HG03378 (cell line): Measurements from ENCODE around the gene LYZL1.
A peak's percentile ranks its signal among the peaks of the same experiment; 100 is the strongest.
"Not testable (repeated sequence)": the region's sequence is repeated elsewhere in the genome, so short reads cannot be mapped to it uniquely, and the experiment has no call there.

Experiments
- ATAC-seq: cut with Tn5 transposase; IDR thresholded peaks from one replicate; pipeline ENCODE4 v1.9.1; 2021; ENCODE audit warnings: mild to moderate bottlenecking, moderate library complexity; ENCODE audit not compliant: unreplicated experiment

The LYZL1 gene

DNA sequence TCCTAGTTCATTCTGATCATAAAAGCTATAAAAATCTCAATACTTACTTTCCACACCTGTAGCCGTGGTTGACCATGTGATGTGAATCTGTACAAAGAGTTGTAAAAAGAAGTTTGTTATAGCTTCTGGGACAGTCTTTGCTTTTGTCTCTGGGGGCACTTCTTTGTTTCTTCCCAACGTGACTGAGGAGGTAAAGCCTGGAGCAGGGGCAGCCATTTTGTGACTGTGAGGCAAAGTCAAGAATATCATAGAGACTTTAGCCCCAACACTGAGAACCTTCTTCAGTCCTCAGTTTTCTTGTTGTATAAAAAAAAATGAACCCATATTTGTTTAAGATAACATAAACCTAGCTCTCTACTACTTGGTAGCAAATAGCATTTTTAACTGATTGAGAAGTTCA lies 29.4 kb upstream of the LYZL1 start:
- no peak for ATAC-seq

DNA sequence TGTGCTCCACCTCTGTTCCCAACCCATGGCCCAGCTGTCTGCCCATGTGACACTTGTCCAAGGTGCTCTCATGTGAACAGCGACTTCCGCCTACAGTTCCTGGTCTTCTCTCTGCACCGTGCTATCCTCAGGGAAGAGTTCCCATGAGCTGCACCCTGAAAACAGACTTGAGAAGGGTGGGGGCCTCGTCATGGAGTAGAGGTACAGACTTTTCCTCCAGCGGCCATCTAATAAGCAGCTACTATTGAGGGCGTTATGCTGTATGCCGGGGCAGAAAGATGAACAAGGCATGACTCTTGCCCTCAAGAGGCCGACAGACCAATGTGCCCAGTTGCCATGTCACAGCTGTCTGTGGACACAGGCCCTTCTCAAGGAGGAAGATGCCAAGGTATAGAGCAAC lies 25.4 kb upstream of the LYZL1 start:
- no peak for ATAC-seq

DNA sequence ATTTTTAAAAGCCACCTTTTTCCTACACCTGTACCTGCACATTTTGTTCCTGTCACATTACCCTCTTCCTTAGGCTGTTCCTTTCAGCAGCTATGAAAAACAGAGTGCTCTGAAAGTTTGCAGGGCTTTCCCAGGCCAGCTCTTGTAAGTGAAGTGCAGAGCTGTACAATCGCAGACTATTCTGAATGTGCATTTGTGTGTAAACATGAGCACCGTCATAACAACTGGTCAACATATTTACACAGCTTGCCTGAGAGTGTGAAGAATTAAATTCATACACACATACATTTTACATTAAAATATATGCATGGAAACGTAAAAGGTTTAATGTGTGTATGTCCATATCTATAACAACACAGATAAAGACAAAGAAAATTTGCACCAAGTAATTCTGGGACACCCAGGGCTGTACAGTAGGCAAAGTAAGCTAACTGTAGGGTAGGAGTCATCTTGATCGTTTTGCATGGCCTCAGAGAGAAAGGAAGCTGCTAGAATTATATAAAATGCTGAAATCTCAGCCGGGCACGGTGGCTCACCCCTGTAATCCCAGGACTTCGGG lies 23.6 kb upstream of the LYZL1 start:
- no peak for ATAC-seq

DNA sequence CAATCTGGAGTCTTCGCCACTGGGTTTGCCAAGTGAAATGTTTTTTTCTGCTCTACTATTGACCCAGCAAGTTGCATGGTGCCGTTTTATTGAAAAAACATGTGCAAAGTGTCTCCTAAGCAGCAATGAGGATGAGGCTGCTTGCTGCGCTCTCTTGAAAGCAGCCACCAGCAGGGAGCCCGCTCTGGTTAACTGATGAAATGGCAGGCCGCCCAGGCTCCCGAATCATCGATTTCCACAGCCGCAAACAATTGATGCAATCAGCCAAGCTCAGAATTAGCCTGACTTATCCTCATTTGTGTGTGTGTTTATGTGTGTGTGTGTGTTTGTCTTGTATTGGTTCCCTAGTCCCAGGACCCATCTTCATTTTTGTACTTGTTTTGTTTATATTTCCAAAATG lies 22.2 kb upstream of the LYZL1 start:
- no peak for ATAC-seq

DNA sequence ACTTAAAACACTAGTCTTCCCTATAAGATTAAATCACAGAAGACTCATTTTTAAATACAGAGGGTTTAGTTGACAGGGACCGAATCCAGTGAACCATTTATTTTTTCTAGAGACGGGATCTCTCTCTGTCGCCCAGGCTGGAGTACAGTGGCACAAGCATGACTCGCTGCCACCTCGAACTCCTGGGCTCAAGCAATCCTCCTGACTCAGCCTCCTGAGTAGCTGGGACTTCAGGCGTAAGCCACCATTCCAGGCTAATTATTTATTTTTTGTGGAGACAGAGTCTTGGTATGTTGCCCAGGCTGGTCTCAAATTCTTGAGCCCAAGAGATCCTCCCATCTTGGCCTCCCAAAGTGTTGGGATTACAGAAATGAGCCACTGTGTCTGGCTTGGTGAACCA lies 20.9 kb upstream of the LYZL1 start:
- ATAC-seq: no peak

DNA sequence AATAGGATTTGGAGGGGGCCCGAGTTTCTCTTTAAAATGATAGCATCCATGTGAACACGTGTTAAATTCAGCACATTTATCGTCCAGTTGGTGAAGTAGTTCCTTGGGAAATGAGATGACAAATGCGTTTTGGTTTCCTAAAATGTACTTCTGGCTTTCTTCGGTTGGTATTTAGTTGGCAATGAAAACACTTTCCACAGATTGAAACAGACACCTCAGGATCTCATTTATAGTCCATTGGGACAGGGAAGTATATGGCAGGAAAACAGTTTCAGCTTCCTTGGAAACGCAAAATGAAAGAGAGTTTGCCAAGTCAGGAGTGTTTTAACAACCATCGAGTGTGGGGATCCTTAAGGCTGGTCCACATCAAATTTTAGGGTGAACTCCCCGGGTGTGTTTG lies 19.4 kb upstream of the LYZL1 start:
- ATAC-seq: no peak

DNA sequence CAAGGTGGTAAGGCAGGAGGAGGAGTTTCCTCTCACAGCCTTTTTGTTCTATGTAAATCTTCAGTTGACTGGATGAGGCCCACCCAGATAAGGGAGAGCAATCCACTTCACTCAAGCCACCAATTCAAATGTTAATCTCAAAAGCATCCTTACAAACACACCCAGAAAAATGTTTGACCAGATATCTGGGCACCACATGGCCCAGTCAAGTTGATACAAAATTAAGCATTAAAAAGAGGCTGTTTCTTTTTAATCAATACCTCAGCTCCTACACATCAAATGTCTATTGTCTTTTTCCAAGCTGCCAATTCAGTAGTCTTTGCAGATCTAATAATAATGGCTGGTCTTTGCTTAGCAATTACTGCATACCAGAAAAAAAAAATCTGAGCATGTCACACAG lies 18.0 kb upstream of the LYZL1 start:
- no peak for ATAC-seq

DNA sequence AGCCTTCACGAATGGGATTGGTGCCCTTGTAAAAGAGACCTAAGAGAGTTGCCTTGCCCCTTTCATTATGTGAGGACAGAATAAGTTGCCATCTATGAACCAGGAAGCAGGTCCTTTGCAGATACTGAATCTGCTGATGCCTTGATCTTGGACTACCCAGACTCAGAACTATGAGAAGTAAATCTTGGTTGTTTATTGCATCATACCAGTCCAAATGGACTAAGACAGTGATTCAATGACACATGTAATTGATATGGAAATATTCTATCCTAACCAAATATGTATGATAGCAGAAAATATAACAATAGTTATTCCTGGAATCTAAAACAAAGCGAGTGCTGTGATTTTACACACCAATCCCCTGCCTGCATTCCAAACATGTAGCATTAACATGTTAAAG lies 17.0 kb upstream of the LYZL1 start:
- no peak for ATAC-seq

DNA sequence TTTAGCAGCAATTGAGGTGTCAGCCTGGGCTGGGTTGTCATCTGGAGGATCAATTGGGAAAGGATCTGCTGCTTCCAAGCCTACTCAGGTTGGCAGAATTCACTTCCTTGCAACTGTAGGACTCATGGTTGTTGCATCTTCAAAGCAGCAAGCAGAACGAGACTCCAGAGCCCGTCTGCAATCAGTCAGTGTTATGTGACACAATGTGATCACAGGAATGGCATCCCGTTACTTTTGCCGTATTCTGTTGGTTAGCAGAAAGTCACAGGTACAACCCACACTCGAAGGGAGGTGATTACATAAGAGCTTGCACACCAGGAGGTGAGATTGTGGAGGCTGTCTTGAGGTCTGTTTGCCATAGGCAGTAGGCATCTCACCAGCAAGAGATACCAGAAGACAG lies 15.4 kb upstream of the LYZL1 start:
- no peak for ATAC-seq

DNA sequence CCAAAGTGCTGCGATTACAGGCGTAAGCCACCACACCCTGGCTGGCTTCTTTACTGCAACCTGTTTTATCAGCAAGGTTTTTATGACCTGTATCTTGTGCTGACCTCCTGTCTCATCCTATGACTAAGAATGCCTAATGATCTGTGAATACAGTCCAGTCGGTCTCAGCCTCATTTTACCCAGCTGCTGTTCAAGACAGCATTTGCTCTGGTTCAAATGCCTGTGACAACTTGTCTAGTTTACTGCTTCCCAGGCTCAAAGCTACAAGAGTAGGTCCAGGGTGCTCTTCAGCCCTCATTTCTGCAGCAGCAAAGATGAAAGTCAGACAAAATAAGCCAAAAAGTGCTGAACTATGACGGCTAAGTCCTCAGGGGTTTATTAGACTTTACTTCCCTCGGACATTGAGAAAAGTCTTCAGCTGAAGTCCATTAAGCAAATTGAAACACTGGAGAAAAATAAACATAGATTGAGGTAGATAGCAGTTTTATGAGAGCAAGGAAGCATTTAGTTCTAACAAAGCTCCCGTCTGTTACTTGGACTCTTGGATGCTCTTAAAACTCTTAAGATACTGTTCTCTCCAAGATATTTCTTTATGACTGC lies 12.5 kb upstream of the LYZL1 start:
- no peak for ATAC-seq

DNA sequence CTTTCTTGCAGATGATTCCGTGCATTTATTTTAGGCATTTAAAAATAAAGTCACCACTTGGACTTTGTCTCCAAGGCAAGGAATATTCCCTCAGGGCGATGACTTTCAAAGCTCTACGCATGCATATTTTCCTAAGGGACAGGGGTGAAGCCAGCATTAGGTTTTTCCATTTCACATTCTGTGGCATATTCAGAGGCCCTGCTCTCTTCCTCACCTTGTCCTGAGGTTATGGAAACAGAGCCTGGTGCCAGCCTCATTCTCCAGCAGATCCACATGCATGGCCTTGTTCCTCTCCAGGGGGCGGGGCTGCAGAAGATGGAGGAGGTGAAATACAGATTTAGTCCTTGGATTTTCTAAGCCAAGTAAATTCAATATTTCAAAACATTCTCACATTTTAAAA lies 11.6 kb upstream of the LYZL1 start:
- no peak for ATAC-seq

DNA sequence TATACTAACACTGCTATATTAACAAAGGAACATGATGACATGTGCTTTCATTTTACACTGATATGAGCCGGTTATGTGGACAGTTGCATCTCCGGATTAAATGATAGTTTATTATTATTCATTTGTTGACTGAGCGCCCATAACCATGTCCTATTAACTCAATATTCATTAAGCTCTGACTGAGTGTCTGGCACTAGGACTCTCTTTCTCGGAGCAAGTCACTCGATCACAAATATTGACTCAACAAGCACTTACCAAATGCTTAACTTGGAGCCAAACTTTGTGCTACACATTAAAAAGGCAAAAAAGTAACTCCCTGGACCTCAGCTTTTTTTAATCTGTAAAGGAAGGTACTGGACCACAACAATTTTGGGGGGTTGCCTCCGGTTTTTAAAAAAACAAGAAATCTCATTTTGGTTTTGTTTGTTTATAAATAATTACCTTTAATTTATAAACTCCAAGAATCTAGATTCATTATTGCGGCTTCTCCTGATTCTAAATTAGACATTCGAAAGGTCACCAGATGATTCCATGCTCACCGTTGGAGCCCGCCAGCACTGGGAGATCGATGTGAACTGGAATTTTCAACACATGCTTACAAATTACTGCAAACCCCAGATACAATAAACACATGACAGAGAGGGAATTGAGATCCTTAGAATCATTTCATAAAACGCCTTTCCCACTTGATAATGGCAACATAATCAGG lies 8.9 kb upstream of the LYZL1 start:
- no peak for ATAC-seq

DNA sequence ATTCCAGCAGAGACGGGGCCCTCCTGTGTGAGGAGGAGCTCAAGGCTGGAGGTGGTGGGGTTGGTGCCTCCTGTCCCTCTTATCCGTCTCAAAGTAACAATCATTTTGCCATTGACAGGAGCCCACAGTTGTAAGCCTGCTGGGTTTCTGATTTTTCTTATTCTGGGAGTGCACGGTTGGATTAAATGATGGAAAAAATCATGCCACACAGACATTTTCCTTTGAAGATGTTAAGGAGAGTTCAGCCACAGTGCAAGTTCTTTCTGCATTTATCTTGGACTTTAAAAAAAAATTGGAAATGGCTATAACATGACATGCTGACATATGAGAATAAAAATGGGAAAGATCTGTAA lies 8.4 kb upstream of the LYZL1 start:
- no peak for ATAC-seq

DNA sequence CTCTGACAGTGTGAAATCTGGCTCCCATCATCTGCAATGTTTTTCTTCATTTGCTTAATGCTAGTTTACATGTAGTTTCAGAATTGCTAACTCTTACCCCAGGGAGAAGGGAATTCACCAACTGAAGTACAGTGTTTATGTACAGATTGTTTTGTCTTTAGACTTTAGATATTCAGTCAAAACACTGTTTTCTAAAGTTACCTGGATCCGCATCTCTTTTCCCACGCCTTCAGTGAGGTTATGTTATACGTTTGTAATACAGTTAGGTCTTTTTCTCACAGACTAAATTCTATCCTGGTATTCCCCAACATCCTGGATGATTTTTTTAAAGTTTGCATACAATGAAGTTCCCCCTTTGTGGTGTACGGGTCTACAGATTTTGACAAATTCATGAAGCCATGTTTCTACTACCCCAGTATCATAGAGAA lies 3.2 kb upstream of the LYZL1 start:
- ATAC-seq: peak; percentile 90

DNA sequence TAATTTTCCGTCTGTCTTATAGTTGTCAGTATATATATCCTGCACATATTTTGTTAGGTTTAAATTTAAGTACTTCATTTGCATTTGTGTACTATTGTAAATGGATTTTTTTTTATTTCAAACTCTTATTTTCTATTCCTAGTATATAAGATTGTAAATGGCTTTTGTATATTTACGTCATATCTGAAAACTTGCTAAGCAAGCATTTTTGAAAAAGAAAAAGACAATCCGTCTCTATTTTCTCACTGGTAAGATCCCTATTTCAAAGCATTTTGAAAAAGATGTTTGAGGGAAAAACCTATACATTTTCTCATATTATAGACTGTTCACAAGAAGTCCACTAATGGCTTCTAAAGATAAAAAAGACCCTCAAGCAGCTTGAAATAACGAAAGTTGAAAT lies 1.2 kb upstream of the LYZL1 start:
- no peak for ATAC-seq

DNA sequence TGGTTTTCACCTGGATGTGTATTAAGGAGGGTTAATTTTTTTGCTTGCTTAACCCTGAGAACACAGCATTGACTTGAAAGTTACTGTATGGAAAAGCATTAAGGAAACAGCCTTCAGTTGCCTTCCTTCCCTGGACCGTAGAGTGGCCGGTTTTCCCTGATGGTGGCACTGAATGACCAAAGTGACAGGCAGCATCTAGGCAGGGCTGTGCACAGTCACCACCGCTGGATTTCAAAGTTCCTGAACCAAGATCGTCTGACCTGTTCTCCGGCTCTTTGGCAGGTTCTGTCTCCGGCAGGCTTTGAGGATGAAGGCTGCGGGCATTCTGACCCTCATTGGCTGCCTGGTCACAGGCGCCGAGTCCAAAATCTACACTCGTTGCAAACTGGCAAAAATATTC lies 2.7 kb downstream of the LYZL1 start:
- not testable (repeated sequence) for ATAC-seq

DNA sequence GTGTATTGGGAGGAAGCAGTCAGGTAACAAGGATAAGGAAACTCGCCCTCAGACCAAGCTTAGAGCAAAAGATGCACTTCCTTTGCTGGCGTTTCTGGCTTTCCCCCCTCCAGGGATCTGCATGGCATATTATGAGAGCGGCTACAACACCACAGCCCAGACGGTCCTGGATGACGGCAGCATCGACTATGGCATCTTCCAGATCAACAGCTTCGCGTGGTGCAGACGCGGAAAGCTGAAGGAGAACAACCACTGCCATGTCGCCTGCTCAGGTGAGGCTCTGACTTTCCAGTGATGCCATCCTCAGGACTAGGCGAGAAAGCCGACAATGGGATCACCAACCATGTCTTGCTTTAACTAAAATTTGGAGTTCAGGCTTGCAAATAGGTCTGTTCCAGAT lies 3.5 kb downstream of the LYZL1 start:
- ATAC-seq: not testable (repeated sequence)

DNA sequence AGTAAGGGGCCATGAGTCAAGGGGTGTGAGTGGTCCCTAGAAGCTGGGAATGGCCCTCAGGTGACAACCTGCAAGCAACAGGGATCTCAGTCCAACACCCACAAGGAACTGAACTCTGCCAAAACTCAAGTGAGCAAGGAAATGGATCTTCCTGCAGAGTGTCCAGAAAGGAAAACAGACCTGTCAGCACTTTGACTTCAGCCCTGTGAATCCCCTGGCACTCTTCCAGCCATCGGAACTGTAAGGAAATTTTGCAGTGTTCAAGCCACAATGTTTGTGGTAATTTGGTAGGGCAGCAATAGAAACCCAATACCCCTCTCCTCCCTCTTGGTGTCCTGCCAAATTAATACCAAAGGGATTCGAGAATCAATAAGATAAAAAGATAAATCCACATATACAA lies 6.9 kb downstream of the LYZL1 start:
- no peak for ATAC-seq

DNA sequence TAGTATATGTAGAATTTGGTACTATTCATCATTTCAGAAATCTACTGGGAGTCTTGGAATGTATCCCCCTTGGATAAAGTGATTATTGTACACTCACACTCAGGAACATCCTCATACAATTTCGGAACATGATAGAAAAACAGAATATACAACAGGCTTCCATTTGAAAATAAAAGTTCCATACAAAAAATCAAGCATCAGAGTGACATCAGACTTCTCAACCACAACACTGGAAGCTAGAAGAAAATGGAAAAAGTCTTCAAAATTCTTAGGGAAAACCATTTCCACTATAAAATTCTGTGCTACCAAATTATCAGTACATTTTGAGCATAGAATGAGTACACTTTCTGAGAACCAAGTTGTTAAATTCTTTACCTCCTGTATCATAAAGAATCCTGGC lies 8.8 kb downstream of the LYZL1 start:
- ATAC-seq: no peak

DNA sequence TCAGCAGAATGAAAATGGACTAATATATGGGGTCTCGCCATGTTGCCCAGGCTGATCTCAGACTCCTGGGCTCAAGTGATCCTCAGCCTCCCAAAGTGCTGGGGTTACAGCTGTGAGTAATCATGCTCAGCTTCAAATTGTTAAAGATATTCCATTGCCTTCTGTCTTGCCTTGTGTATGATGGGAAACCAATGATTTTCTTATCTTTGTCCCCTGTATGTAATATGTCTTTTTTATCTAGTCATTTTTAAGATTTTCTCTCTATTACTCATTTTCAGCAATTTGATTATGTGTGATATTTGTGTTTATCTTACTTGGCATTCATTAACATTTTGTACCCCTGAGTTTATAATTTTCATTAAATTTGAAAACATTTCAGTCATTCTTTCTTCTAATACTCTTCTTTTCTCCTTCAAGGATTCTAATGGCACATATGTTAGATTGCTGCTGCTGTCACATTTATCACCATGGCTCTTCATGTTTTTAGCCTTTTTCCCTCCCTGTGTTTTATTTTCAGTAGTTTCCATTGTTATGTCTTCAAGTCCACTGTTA lies 12.6 kb downstream of the LYZL1 start:
- ATAC-seq: no peak

DNA sequence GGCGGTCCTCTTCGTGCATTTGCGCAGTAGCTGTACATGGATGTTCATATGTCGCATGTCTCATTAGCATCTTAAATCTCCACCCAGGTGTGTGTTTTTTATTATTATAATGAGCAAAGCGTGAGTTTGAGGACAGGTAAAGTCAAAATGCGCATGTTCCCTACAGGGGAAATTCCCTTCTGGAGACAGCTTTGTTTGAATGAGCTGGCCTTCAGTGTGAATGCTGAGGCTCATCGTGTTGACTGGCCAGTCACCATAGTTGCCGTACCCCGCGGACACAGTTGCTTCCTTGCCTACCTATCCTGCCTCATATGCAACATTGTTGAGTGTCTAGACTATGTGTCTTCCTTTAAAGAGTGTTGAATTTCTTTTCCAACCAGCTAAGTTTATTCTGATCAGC lies 13.6 kb downstream of the LYZL1 start:
- ATAC-seq: no peak

DNA sequence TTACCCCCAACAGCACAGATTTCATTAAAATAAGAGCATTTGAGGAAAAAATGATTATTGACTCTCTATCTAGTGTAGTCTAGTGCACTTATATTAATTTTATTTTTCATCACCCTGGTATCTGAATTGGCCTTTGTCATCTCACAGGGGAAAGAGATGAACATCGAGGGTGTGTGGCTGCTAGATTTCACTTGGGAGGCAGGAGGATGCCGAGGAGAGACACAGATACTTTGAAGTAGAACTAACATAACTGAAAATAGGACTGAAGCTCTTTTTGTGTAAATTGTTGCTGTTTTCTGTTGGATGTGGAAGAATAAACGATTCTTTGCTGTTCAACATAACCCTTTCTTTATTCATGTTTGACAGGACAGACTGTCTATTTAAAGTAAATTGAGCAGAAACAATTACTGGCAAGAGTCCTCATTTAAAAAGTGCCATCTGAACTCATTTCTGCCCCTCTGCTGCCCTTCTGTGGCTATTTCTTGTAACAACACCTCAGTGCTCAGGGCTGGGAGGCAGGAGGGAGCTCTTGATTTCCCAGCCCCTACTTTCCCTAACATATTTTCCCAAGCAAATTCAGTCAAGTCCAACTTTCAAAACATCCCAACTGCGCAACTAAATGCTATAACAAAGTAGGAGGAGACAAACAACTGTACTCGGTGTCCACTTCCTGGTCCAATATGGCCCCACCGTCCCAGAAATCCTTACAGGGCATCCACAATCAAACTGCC lies 15.6 kb downstream of the LYZL1 start:
- no peak for ATAC-seq
